GM23338 (cell line): ENCODE data around the gene ANO6. TPM values are rescaled to one million over a fixed set of nuclear protein-coding genes. Genes with fewer than 3 reads are reported as not detected.

Experiments used
- ATAC-seq: fragments of 200-7000 bp; cut with Tn5 transposase; 3 replicates; pipeline ENCODE4 v1.9.1; 2020
- DNase-seq: peaks from one replicate; pipeline ENCODE4 v3.0.0-alpha.2; 2015; ENCODE audit warnings: low spot score
- H2AFZ ChIP-seq: fragments of 200-600 bp; sonication (generic); 2 replicates; pipeline ENCODE4 v1.8.0; 2016; ENCODE audit warnings: antibody characterized with exemption, mild to moderate bottlenecking, moderate library complexity
- H3F3A ChIP-seq: fragments of 200-600 bp; sonication (generic); replicated peaks from 2 replicates; pipeline ENCODE4 v1.8.0; 2017; ENCODE audit warnings: antibody characterized with exemption, mixed run types, low read depth
- H3K27ac ChIP-seq: fragments of 200-600 bp; sonication (generic); 2 replicates; pipeline ENCODE4 v1.6.1; 2016; ENCODE audit warnings: low read depth
- H3K27me3 ChIP-seq: fragments of 200-600 bp; sonication (generic); 2 replicates; pipeline ENCODE4 v1.8.0; 2016; ENCODE audit warnings: mild to moderate bottlenecking, mixed run types, moderate library complexity; ENCODE audit not compliant: insufficient read depth
- H3K36me3 ChIP-seq: fragments of 200-600 bp; sonication (generic); 2 replicates; pipeline ENCODE4 v1.8.0; 2016; ENCODE audit warnings: mild to moderate bottlenecking; ENCODE audit not compliant: insufficient read depth
- H3K4me1 ChIP-seq: fragments of 200-600 bp; sonication (generic); 2 replicates; pipeline ENCODE4 v1.8.0; 2016; ENCODE audit warnings: mild to moderate bottlenecking, moderate library complexity; ENCODE audit not compliant: insufficient read depth
- H3K4me2 ChIP-seq: fragments of 200-600 bp; sonication (generic); 2 replicates; pipeline ENCODE4 v1.7.1; 2017; ENCODE audit warnings: mixed run types
- H3K4me3 ChIP-seq: fragments of 200-600 bp; sonication (generic); 2 replicates; pipeline ENCODE4 v1.6.1; 2016; ENCODE audit warnings: mixed run types
- H3K79me2 ChIP-seq: fragments of 200-600 bp; sonication (generic); replicated peaks from 2 replicates; pipeline ENCODE4 v1.8.0; 2017; ENCODE audit warnings: mild to moderate bottlenecking; ENCODE audit not compliant: insufficient read depth
- H3K9me2 ChIP-seq: fragments of 200-600 bp; sonication (generic); 2 replicates; pipeline ENCODE4 v1.8.0; 2017; ENCODE audit not compliant: insufficient read depth
- H4K20me1 ChIP-seq: fragments of 200-600 bp; sonication (generic); replicated peaks from 2 replicates; pipeline ENCODE4 v1.8.0; 2017; ENCODE audit warnings: mild to moderate bottlenecking; ENCODE audit not compliant: insufficient read depth
- H3K27ac Mint-ChIP-seq: 2 replicates; pipeline ENCODE4 v1.8.0; 2020; ENCODE audit warnings: inconsistent platforms, mild to moderate bottlenecking, moderate library complexity, mixed read lengths
- H3K27me3 Mint-ChIP-seq: 3 replicates; pipeline ENCODE4 v1.8.0; 2022; ENCODE audit warnings: low read depth, mild to moderate bottlenecking, moderate library complexity, mixed read lengths, inconsistent platforms; ENCODE audit not compliant: insufficient read depth, poor library complexity
- H3K36me3 Mint-ChIP-seq: 3 replicates; pipeline ENCODE4 v1.8.0; 2021; ENCODE audit warnings: low read depth, mild to moderate bottlenecking, inconsistent platforms, moderate library complexity, mixed read lengths
- H3K4me1 Mint-ChIP-seq: 3 replicates; pipeline ENCODE4 v1.8.0; 2020; ENCODE audit warnings: mild to moderate bottlenecking, inconsistent platforms, mixed read lengths
- H3K4me3 Mint-ChIP-seq: 3 replicates; pipeline ENCODE4 v1.8.0; 2021; ENCODE audit warnings: moderate library complexity, mild to moderate bottlenecking, inconsistent platforms, mixed read lengths
- H3K9me3 Mint-ChIP-seq: 3 replicates; pipeline ENCODE4 v1.8.0; 2020; ENCODE audit warnings: moderate library complexity, mild to moderate bottlenecking, inconsistent platforms, mixed read lengths
- CREB1 ChIP-seq: fragments of 250-450 bp; sonication (Bioruptor Pico); IDR thresholded peaks from 2 replicates; pipeline ENCODE4 v1.5.0; 2020; ENCODE audit warnings: low read depth, mild to moderate bottlenecking, moderate library complexity
- CTCF ChIP-seq, 2 experiments: fragments of 200-600 bp in 1 of 2; sonication (generic) in 1 of 2; conservative IDR thresholded peaks; 2 replicates each; pipeline versions ENCODE4 v1.5.1 to v1.6.1; 2016 to 2017; ENCODE audit warnings: antibody characterized with exemption in 2 of 2, low read depth in 2 of 2, mild to moderate bottlenecking in 2 of 2, moderate library complexity in 1 of 2
- ETS1 ChIP-seq: IDR thresholded peaks from 2 replicates; pipeline ENCODE4 v1.6.1; 2016; ENCODE audit warnings: antibody characterized with exemption
- EZH2 ChIP-seq: fragments of 200-600 bp; sonication (generic); IDR thresholded peaks from one replicate; pipeline ENCODE4 v1.8.0; 2017; ENCODE audit warnings: antibody characterized with exemption, mild to moderate bottlenecking, low read depth; ENCODE audit not compliant: unreplicated experiment
- EZH2phosphoT487 ChIP-seq: fragments of 200-600 bp; sonication (generic); IDR thresholded peaks from one replicate; pipeline ENCODE4 v1.8.1; 2018; ENCODE audit warnings: antibody characterized with exemption; ENCODE audit not compliant: unreplicated experiment
- JUNB ChIP-seq: IDR thresholded peaks from one replicate; pipeline ENCODE4 v1.6.1; 2016; ENCODE audit warnings: antibody characterized with exemption; ENCODE audit not compliant: unreplicated experiment
- NANOG ChIP-seq: IDR thresholded peaks from 2 replicates; pipeline ENCODE4 v1.6.1; 2016; ENCODE audit warnings: antibody characterized with exemption, borderline replicate concordance
- POLR2AphosphoS5 ChIP-seq: IDR thresholded peaks from 2 replicates; pipeline ENCODE4 v1.6.1; 2016; ENCODE audit warnings: antibody characterized with exemption, low read depth
- REST ChIP-seq: IDR thresholded peaks from one replicate; pipeline ENCODE4 v1.6.1; 2018; ENCODE audit warnings: antibody characterized with exemption; ENCODE audit not compliant: unreplicated experiment
- STAT1 ChIP-seq: IDR thresholded peaks from one replicate; pipeline ENCODE4 v1.6.1; 2016; ENCODE audit warnings: antibody characterized with exemption; ENCODE audit not compliant: unreplicated experiment
- ZNF114 ChIP-seq: fragments of 250-450 bp; sonication (Bioruptor Pico); IDR thresholded peaks from 2 replicates; pipeline ENCODE4 v1.5.0; 2020; ENCODE audit warnings: mild to moderate bottlenecking, moderate library complexity
- ZNF331 ChIP-seq: fragments of 250-450 bp; sonication (Bioruptor Pico); IDR thresholded peaks from 2 replicates; pipeline ENCODE4 v1.5.0; 2020; ENCODE audit warnings: low read depth, mild to moderate bottlenecking, moderate library complexity
- ZNF462 ChIP-seq: fragments of 250-450 bp; sonication (Bioruptor Pico); IDR thresholded peaks from 2 replicates; pipeline ENCODE4 v1.5.0; 2020; ENCODE audit warnings: mild to moderate bottlenecking, moderate library complexity
- polyA plus RNA-seq: library from polyadenylated mRNA; unstranded; fragments of >200 nt; fragmentation: Nextera tagmentation; extraction: Ambion mirVana; gene quantifications from 2 replicates; pipeline ENCODE4 v1.2.1, GENCODE V29; 2016
- total RNA-seq: library from RNA; depleted of rRNA; stranded (reverse); fragments of >200 nt; shearing (Covaris generic); gene quantifications from 2 replicates; pipeline ENCODE4 v1.2.3, GENCODE V29; 2014

The ANO6 gene
- total and polyA plus RNA-seq, 2 experiments from 2014 or later, result 21.1 to 48.9 TPM

GRCh38 chr12:45348986-45349385, 133.1 kb downstream of the ANO6 start:
- Histone ChIP-seq H2AFZ (no peak overlapping the region), H3K9me2 (no peaks in the 10 kb centered on the region), H3K27me3 (no peaks in the 10 kb centered on the region), H3K4me3 (no peak overlapping the region), H3K4me2 (no peak overlapping the region), H3K79me2 (no peaks in the 10 kb centered on the region), H3K4me1 (peaks cover 5% of the 10 kb centered on the region), H4K20me1 (no peaks in the 10 kb centered on the region), H3K36me3 (peaks cover 13% of the 10 kb centered on the region), H3F3A (no peaks in the 10 kb centered on the region), H3K27ac (no peak overlapping the region)
- Mint-ChIP-seq H3K27ac (no peak overlapping the region), H3K9me3 (peaks cover 11% of the 10 kb centered on the region; the same call in 2 of the 3 replicates), H3K4me1 (peaks cover 5% of the 10 kb centered on the region), H3K4me3 (no peak overlapping the region), H3K27me3 (peaks cover 3% of the 10 kb centered on the region), H3K36me3 (peaks cover 54% of the 10 kb centered on the region)
- ATAC-seq (no peak), DNase-seq (no peak)
- no peak for TF ChIP-seq NANOG
- no peak for TF ChIP-seq ETS1
- TF ChIP-seq EZH2phosphoT487, result no peak
- no peak for TF ChIP-seq ZNF331 (CRISPR knock-in tag)
- TF ChIP-seq POLR2AphosphoS5, result no peak
- no peak for TF ChIP-seq ZNF114 (CRISPR knock-in tag)
- TF ChIP-seq ZNF462 (CRISPR knock-in tag), result no peak
- no peak for TF ChIP-seq CTCF (conservative IDR thresholded peaks at IDR 0.05; ENCODE audit: low read depth in 2 of 2)
- no peak for TF ChIP-seq STAT1
- no peak for TF ChIP-seq REST
- no peak for TF ChIP-seq CREB1
- TF ChIP-seq EZH2, result no peak
- TF ChIP-seq JUNB, result no peak
